MCF 10A (cell line): ENCODE measurements around the gene HACD1. TPM values are rescaled to one million over a fixed set of nuclear protein-coding genes. Genes with fewer than 3 reads are reported as not detected.

Experiments used
- BruUV-seq: library from RNA; stranded (reverse); fragments of 400-500 nt; replicated peaks from 2 replicates; lab custom pipeline; 2021; lab: Mats Ljungman, UMichigan
- CTCF ChIA-PET: fragments of 300-600 bp; sonication (Branson Sonifier 250); formaldehyde crosslinking; extraction: SDS; loops from one replicate; lab custom pipeline; 2021; ENCODE audit warnings: antibody characterized with exemption, inconsistent platforms; lab: Yijun Ruan, JAX
- POLR2A ChIA-PET: fragments of 300-600, 350-650 bp; sonication (Branson Sonifier 250); formaldehyde crosslinking; extraction: SDS; loops from one replicate; lab custom pipeline; 2020; ENCODE audit warnings: antibody characterized with exemption, inconsistent platforms; lab: Yijun Ruan, JAX
- DNase-seq: peaks from one replicate; pipeline ENCODE4 v3.0.0-alpha.2; 2018; ENCODE audit not compliant: unreplicated experiment
- H3K27ac Mint-ChIP-seq: one replicate; pipeline ENCODE4 v1.8.0; 2022; ENCODE audit warnings: mild to moderate bottlenecking, low read depth, mixed read lengths; ENCODE audit not compliant: unreplicated experiment
- H3K27me3 Mint-ChIP-seq: one replicate; pipeline ENCODE4 v1.8.0; 2022; ENCODE audit warnings: mixed read lengths; ENCODE audit not compliant: insufficient read depth, unreplicated experiment
- H3K36me3 Mint-ChIP-seq: one replicate; pipeline ENCODE4 v1.8.0; 2022; ENCODE audit warnings: mild to moderate bottlenecking, moderate library complexity, mixed read lengths; ENCODE audit not compliant: insufficient read depth, unreplicated experiment
- H3K4me1 Mint-ChIP-seq: one replicate; pipeline ENCODE4 v1.8.0; 2022; ENCODE audit warnings: mixed read lengths; ENCODE audit not compliant: insufficient read depth, unreplicated experiment
- H3K4me3 Mint-ChIP-seq: one replicate; pipeline ENCODE4 v1.8.0; 2022; ENCODE audit warnings: mild to moderate bottlenecking, moderate library complexity, mixed read lengths; ENCODE audit not compliant: unreplicated experiment
- H3K9me3 Mint-ChIP-seq: one replicate; pipeline ENCODE4 v1.8.0; 2022; ENCODE audit warnings: mixed read lengths; ENCODE audit not compliant: unreplicated experiment
- CTCF ChIP-seq: fragments of 200-600 bp; IDR thresholded peaks from one replicate; pipeline ENCODE4 v1.8.0; 2022; ENCODE audit warnings: antibody characterized with exemption, mild to moderate bottlenecking; ENCODE audit not compliant: unreplicated experiment
- intact Hi-C: fragments of 100-400 bp; cut with micrococcal nuclease; formaldehyde crosslinking; loops from 2 replicates; pipeline ENCODE4 v1.14.1; 2022
- total RNA-seq: library from RNA; stranded (reverse); gene quantifications from 2 replicates; pipeline ENCODE4 v1.2.3, GENCODE V29; 2022

The HACD1 gene
- total RNA-seq, 1 experiment from 2014 or later = 34.2 TPM

- intact Hi-C loops = no loop called here
- ChIA-PET POLR2A (no interaction called here), CTCF (interaction anchor here (0.6 kb wide), 1 partner anchor 138 kb away, joined by 5 read pairs; no protein-coding TSS in a partner anchor)
- H3K4me1 Mint-ChIP-seq = no peaks in the 10 kb centered on the region
- no peak for DNase-seq
- H3K27ac Mint-ChIP-seq = no peak overlapping the region
- no peak overlapping the region for H3K4me3 Mint-ChIP-seq
- H3K36me3 Mint-ChIP-seq = no peaks in the 10 kb centered on the region
- no peaks in the 10 kb centered on the region for H3K27me3 Mint-ChIP-seq
- no peaks in the 10 kb centered on the region for H3K9me3 Mint-ChIP-seq
- BruUV-seq = no TSS peak
- no peak for TF ChIP-seq CTCF
Measured at GRCh38 chr10:17564911-17565310, 52.3 kb downstream of the HACD1 start.

GRCh38 chr10:17563452-17563851, 53.7 kb downstream of the HACD1 start:
- H3K9me3 Mint-ChIP-seq = no peaks in the 10 kb centered on the region
- ChIA-PET CTCF (no interaction called here), POLR2A (interaction anchor here (0.6 kb wide), 1 partner anchor 342 kb away, joined by 3 read pairs; no protein-coding TSS in a partner anchor)
- H3K27me3 Mint-ChIP-seq = no peaks in the 10 kb centered on the region
- H3K4me3 Mint-ChIP-seq = no peak overlapping the region
- no TSS peak for BruUV-seq
- H3K4me1 Mint-ChIP-seq = no peaks in the 10 kb centered on the region
- H3K36me3 Mint-ChIP-seq = no peaks in the 10 kb centered on the region
- intact Hi-C loops = no loop called here
- no peak for TF ChIP-seq CTCF
- no peak for DNase-seq
- H3K27ac Mint-ChIP-seq = no peak overlapping the region

DNA sequence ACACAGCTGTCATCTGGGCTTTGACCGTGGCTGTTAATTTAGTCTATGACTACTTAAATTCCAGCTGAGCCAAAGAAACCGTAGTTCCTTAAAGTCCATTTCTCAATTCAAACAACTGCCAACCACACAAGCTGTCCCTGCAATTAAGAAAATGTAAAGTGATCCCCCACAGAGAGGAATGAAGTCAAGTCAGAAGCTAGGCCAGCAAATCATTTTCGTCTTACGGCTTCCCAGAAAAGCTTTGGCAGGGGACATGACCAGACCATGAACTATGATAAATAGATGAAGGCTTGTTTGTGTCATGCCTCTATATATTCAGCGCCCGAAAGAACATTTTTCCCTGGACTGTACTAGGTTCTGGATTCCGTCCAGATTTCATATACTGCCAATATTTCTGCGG, 54.6 kb downstream of the HACD1 start:
- no peak overlapping the region for H3K27ac Mint-ChIP-seq

GRCh38 chr10:17561111-17561510, 56.1 kb downstream of the HACD1 start:
- Mint-ChIP-seq H3K9me3 (no peaks in the 10 kb centered on the region), H3K4me3 (no peak overlapping the region), H3K4me1 (no peaks in the 10 kb centered on the region), H3K27ac (no peak overlapping the region), H3K27me3 (no peaks in the 10 kb centered on the region), H3K36me3 (no peaks in the 10 kb centered on the region)
- ChIA-PET CTCF (no interaction called here), POLR2A (no interaction called here)
- no peak for DNase-seq
- no peak for TF ChIP-seq CTCF
- intact Hi-C loops = no loop called here
- no TSS peak for BruUV-seq

More for the DNA sequence above, 54.6 kb downstream of the HACD1 start:
- no peaks in the 10 kb centered on the region for H3K27me3 Mint-ChIP-seq
- H3K36me3 Mint-ChIP-seq = no peaks in the 10 kb centered on the region
- CTCF ChIA-PET = interaction anchor here (0.6 kb wide), 1 partner anchor 36 kb away, joined by 3 read pairs; no protein-coding TSS in a partner anchor
- intact Hi-C loops = no loop called here
- no peak for DNase-seq
- no peaks in the 10 kb centered on the region for H3K4me1 Mint-ChIP-seq
- BruUV-seq = no TSS peak
- POLR2A ChIA-PET = no interaction called here
- H3K4me3 Mint-ChIP-seq = no peak overlapping the region
- H3K9me3 Mint-ChIP-seq = no peaks in the 10 kb centered on the region
- TF ChIP-seq CTCF = no peak
